ENCODE results near the gene ACACB. TPM values are rescaled to one million over a fixed set of nuclear protein-coding genes. Genes with fewer than 3 reads are reported as not detected.

ACACB gene
- total RNA-seq, 1 experiment from 2014 or later = 1.0 TPM

DNA sequence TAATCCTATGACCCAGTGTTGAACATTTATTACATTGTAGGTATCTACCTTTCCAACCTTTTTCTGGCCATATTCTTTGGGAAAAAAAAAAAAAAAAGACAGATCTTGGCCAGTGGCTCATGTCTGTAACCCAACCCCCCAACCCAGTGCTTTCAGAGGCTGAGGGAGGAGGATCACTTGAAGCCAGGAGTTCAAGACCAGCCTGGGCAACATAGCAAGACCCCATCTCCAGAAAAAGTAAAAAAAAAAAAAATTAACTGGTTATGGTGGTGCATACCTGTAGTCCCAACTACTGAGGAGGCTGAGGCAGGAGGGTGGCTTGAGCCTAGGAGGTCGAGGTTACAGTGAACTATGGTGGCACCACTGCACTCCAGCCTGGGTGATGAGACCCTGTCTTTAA, 58.1 kb downstream of the ACACB start:
- no peaks in the 10 kb centered on the region for H3K27me3 Mint-ChIP-seq (ENCODE audit: insufficient read depth, unreplicated experiment)
- TF ChIP-seq, protein P1, sequence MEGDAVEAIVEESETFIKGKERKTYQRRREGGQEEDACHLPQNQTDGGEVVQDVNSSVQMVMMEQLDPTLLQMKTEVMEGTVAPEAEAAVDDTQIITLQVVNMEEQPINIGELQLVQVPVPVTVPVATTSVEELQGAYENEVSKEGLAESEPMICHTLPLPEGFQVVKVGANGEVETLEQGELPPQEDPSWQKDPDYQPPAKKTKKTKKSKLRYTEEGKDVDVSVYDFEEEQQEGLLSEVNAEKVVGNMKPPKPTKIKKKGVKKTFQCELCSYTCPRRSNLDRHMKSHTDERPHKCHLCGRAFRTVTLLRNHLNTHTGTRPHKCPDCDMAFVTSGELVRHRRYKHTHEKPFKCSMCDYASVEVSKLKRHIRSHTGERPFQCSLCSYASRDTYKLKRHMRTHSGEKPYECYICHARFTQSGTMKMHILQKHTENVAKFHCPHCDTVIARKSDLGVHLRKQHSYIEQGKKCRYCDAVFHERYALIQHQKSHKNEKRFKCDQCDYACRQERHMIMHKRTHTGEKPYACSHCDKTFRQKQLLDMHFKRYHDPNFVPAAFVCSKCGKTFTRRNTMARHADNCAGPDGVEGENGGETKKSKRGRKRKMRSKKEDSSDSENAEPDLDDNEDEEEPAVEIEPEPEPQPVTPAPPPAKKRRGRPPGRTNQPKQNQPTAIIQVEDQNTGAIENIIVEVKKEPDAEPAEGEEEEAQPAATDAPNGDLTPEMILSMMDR (IDR thresholded peaks at IDR 0.05; ENCODE audit: unreplicated experiment) = no peak
- H3K9me3 Mint-ChIP-seq (ENCODE audit: unreplicated experiment) = no peaks in the 10 kb centered on the region
- H3K36me3 Mint-ChIP-seq (ENCODE audit: insufficient read depth, unreplicated experiment) = peaks cover 18% of the 10 kb centered on the region
- H3K4me3 Mint-ChIP-seq (ENCODE audit: unreplicated experiment) = no peak overlapping the region
- no peak for DNase-seq (ENCODE audit: unreplicated experiment)
- CTCF ChIA-PET = interaction anchor here (0.7 to 1.2 kb wide), 5 partner anchors 62 to 544 kb away, joined by 3 to 5 read pairs (median 3); no protein-coding TSS in a partner anchor
- no peak overlapping the region for H3K27ac Mint-ChIP-seq (ENCODE audit: low read depth, unreplicated experiment)
- H3K4me1 Mint-ChIP-seq (ENCODE audit: insufficient read depth, unreplicated experiment) = no peaks in the 10 kb centered on the region
- intact Hi-C loops (cut with micrococcal nuclease) = no loop called here
- BruUV-seq (replicated peaks) = no TSS peak
- POLR2A ChIA-PET = no interaction called here

DNA sequence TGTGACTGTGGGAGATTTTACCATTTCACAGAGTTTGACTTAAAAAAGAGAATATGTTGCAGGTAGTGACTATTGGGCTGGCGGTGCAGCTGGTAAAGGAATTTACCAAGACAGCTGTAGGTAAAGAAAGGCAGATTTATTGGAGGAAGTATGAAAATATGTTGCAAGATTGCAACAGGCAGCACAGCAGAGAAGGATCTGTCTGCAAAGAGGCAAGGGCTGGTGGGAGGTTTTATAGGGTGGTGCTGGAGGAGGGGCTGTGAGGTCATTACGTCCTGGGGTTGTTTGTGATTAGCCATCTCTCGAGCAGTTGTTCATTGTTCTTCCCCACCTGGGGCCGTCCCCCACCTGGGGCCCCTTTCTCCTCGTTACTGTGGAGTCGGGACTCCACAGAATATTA, 62.1 kb downstream of the ACACB start:
- Mint-ChIP-seq H3K9me3 (ENCODE audit: unreplicated experiment) (no peaks in the 10 kb centered on the region), H3K4me1 (ENCODE audit: insufficient read depth, unreplicated experiment) (peaks cover 6% of the 10 kb centered on the region), H3K27me3 (ENCODE audit: insufficient read depth, unreplicated experiment) (no peaks in the 10 kb centered on the region), H3K27ac (ENCODE audit: low read depth, unreplicated experiment) (no peak overlapping the region), H3K36me3 (ENCODE audit: insufficient read depth, unreplicated experiment) (peaks cover 12% of the 10 kb centered on the region), H3K4me3 (ENCODE audit: unreplicated experiment) (no peak overlapping the region)
- POLR2A ChIA-PET = interaction anchor here (0.7 kb wide), 1 partner anchor 366 kb away, joined by 3 read pairs; no protein-coding TSS in a partner anchor
- DNase-seq (ENCODE audit: unreplicated experiment) = no peak
- CTCF ChIA-PET = interaction anchor here (0.7 to 1.1 kb wide), 2 partner anchors 19 to 38 kb away, joined by 3 to 4 read pairs; no protein-coding TSS in a partner anchor
- no TSS peak for BruUV-seq (replicated peaks)
- intact Hi-C loops (cut with micrococcal nuclease) = no loop called here
- TF ChIP-seq, protein P1 (IDR thresholded peaks at IDR 0.05; ENCODE audit: unreplicated experiment) = no peak

DNA sequence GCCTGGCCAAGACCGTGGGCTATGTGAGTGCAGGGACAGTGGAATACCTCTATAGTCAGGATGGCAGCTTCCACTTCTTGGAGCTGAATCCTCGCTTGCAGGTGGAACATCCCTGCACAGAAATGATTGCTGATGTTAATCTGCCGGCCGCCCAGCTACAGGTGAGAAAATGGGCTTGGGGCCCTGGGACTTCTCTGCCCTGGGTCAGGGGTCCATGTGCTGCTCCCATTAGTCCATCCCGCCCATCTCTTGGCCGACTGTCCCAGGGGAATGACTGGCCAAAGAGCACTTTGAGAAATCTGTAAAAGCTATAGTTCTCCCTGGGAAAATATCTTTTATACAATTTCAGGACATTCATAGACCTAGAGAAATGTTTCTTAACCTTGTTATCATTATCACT, 63.5 kb downstream of the ACACB start:
- Mint-ChIP-seq H3K4me1 (ENCODE audit: insufficient read depth, unreplicated experiment) (peaks cover 6% of the 10 kb centered on the region), H3K27me3 (ENCODE audit: insufficient read depth, unreplicated experiment) (no peaks in the 10 kb centered on the region), H3K9me3 (ENCODE audit: unreplicated experiment) (no peaks in the 10 kb centered on the region), H3K27ac (ENCODE audit: low read depth, unreplicated experiment) (no peak overlapping the region), H3K36me3 (ENCODE audit: insufficient read depth, unreplicated experiment) (peaks cover 13% of the 10 kb centered on the region), H3K4me3 (ENCODE audit: unreplicated experiment) (no peak overlapping the region)
- ChIA-PET POLR2A (no interaction called here), CTCF (no interaction called here)
- BruUV-seq (replicated peaks) = no TSS peak
- TF ChIP-seq, protein P1 (IDR thresholded peaks at IDR 0.05; ENCODE audit: unreplicated experiment) = no peak
- intact Hi-C loops (cut with micrococcal nuclease) = no loop called here
- DNase-seq (ENCODE audit: unreplicated experiment) = no peak

DNA sequence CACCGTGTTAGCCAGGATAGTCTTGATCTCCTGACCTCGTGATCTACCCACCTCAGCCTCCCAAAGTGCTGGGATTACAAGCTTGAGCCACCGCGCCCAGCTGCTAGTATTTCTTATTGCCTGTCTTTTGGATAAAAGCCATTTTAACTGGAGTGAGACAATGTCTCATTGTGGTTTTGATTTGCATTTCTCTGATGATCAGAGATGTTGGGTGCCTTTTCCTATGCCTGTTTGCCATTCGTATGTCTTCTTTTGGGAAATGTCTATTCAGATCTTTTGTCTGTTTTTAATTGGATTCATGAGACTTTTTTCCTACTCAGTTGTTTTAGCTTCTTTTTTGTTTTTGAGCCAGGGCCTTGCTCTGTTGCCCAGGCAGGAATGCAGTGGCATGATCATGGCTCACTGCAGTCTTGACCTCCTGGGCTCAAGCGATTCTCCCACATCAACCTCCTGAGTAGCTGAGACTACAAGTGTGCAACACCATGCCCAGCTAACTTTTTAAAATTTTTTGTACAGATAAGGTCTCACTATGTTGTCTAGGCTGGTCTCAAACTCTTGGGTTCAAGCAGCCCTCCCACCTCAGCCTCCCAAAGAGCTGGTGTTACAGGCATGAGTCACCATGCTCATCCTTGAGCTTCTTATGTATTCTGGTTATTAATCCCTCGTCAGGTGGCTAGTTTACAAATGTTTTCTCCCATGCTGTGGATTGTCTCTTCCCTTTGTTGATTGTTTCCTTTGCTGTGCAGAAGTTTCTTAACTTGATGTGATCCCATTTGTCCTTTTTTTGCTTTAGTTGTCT, 65.9 kb downstream of the ACACB start:
- CTCF ChIA-PET = interaction anchor here (0.9 to 1.4 kb wide), 2 partner anchors 48 to 70 kb away, joined by 3 read pairs; no protein-coding TSS in a partner anchor
- TF ChIP-seq, protein P1 (IDR thresholded peaks at IDR 0.05; ENCODE audit: unreplicated experiment) = no peak

More for the DNA sequence above, 65.9 kb downstream of the ACACB start:
- H3K36me3 Mint-ChIP-seq (ENCODE audit: insufficient read depth, unreplicated experiment) = peaks cover 12% of the 10 kb centered on the region
- no peak for DNase-seq (ENCODE audit: unreplicated experiment)
- no TSS peak for BruUV-seq (replicated peaks)
- H3K4me1 Mint-ChIP-seq (ENCODE audit: insufficient read depth, unreplicated experiment) = peaks cover 6% of the 10 kb centered on the region
- POLR2A ChIA-PET = interaction anchor here (0.7 to 1.1 kb wide), 2 partner anchors 14 to 113 kb away, joined by 3 read pairs; no protein-coding TSS in a partner anchor
- no peak overlapping the region for H3K4me3 Mint-ChIP-seq (ENCODE audit: unreplicated experiment)
- H3K27ac Mint-ChIP-seq (ENCODE audit: low read depth, unreplicated experiment) = no peak overlapping the region
- no peaks in the 10 kb centered on the region for H3K27me3 Mint-ChIP-seq (ENCODE audit: insufficient read depth, unreplicated experiment)
- intact Hi-C loops (cut with micrococcal nuclease) = no loop called here
- H3K9me3 Mint-ChIP-seq (ENCODE audit: unreplicated experiment) = no peaks in the 10 kb centered on the region

Measured in MCF 10A (cell line).